ENCODE measurements around the gene TROAP. TPM values are rescaled to one million over a fixed set of nuclear protein-coding genes. Genes with fewer than 3 reads are reported as not detected.
A peak's percentile ranks its signal among the peaks of the same experiment; 100 is the strongest.
"Not testable (repeated sequence)": the region's sequence is repeated elsewhere in the genome, so short reads cannot be mapped to it uniquely, and the experiment has no call there.

Gene TROAP
- polyA plus RNA-seq, 1 experiment: 24.8 TPM

DNA sequence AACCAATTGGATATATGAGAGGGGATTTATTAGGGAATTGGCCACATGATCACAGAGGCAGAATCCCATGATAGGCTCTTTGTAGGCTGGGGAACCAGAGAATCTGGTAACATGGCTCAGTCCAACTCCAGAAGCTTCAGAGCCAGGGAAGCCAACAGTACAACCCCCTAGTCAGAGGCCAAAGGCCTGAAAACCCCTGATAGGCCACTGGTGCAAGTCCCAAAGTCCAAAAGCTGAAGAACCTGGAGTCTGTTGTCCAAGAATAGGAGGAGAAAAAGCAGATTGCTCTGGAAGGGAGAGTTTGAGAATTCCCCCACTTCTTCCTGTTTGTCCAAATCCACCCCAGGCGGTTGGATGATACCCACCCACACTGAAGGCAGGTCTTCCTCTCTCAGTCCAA, 8.2 kb upstream of the TROAP start:
- ChIA-PET CTCF (interaction anchor here (1.2 to 1.6 kb wide), 2 partner anchors 17 to 19 kb away, joined by 3 to 4 read pairs; no protein-coding TSS in a partner anchor), POLR2A (no interaction called here)
- H3K4me3 ChIP-seq (ENCODE audit: low read depth, low read length): no peak overlapping the region
- DNase-seq (ENCODE audit: low read depth): no peak
- TF ChIP-seq, protein P1, sequence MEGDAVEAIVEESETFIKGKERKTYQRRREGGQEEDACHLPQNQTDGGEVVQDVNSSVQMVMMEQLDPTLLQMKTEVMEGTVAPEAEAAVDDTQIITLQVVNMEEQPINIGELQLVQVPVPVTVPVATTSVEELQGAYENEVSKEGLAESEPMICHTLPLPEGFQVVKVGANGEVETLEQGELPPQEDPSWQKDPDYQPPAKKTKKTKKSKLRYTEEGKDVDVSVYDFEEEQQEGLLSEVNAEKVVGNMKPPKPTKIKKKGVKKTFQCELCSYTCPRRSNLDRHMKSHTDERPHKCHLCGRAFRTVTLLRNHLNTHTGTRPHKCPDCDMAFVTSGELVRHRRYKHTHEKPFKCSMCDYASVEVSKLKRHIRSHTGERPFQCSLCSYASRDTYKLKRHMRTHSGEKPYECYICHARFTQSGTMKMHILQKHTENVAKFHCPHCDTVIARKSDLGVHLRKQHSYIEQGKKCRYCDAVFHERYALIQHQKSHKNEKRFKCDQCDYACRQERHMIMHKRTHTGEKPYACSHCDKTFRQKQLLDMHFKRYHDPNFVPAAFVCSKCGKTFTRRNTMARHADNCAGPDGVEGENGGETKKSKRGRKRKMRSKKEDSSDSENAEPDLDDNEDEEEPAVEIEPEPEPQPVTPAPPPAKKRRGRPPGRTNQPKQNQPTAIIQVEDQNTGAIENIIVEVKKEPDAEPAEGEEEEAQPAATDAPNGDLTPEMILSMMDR (IDR thresholded peaks at IDR 0.05; ENCODE audit: insufficient read depth, low read depth, low read length): no peak
- H3K36me3 ChIP-seq (ENCODE audit: control insufficient read depth, insufficient read depth, low read length): no peaks in the 10 kb centered on the region
- no peaks in the 10 kb centered on the region; the same call in 1 of the 2 replicates for H3K27me3 ChIP-seq (ENCODE audit: control insufficient read depth, insufficient read depth, low read length)

DNA sequence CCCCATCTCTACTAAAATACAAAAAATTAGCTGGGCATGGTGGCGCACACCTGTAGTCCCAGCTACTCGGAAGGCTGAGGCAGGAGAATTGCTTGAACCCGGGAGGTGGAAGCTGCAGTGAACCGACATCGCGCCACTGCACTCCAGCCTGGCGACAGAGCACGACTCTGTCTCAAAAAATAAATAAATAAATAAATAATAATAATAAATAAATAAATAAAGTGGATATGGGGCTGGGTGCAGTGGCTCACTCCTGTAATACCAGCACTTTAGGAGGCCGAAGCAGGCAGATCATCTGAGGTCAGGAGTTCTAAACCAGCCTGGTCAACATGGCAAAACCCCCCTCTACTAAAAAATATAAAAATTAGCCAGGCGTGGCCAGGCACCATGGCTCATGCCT, 5.9 kb upstream of the TROAP start:
- POLR2A ChIA-PET; DNase-seq (ENCODE audit: low read depth); H3K36me3 ChIP-seq (ENCODE audit: control insufficient read depth, insufficient read depth, low read length); H3K4me3 ChIP-seq (ENCODE audit: low read depth, low read length); H3K27me3 ChIP-seq (ENCODE audit: control insufficient read depth, insufficient read depth, low read length): not testable (repeated sequence)
- CTCF ChIA-PET: interaction anchor here (0.6 kb wide), 1 partner anchor 15 kb away, joined by 3 read pairs; no protein-coding TSS in a partner anchor

DNA sequence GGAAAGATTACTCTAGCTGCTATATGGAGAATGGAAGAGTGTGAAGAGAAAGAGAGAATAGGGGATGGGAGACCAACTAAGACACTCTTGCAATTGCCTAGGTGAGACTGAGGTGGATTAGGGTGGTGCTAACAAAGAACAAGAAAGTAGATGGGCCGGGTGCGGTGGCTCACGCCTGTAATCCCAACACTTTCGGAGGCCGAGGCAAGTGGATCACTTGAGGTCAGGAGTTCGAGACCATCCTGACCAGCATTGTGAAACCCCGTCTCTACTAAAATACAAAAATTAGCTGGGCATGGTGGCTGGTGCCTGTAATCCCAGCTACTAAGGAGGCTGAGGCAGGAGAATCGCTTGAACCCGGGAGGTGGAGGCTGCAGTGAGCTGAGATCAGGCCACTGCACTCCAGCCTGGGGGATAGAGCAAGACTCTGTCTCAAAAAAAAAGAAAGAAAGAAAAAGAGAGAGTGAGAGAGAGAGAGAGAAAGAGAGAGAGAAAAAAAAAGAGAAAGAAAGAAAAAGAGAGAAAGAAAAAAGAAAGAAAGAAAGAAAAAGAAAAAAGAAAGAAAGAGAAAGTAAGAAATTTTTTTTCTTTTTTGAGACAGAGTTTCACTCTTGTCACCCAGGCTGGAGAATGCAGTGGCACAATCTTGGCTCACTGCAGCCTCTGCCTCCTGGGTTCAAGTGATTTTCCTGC, 2.5 kb upstream of the TROAP start:
- H3K27me3 ChIP-seq (ENCODE audit: control insufficient read depth, insufficient read depth, low read length); POLR2A ChIA-PET; H3K4me3 ChIP-seq (ENCODE audit: low read depth, low read length); DNase-seq (ENCODE audit: low read depth); H3K36me3 ChIP-seq (ENCODE audit: control insufficient read depth, insufficient read depth, low read length): not testable (repeated sequence)
- CTCF ChIA-PET: interaction anchor here (0.7 to 2.7 kb wide), 3 partner anchors 16 to 68 kb away, joined by 3 to 16 read pairs (median 3); partner anchors contain the start of gene C1QL4

DNA sequence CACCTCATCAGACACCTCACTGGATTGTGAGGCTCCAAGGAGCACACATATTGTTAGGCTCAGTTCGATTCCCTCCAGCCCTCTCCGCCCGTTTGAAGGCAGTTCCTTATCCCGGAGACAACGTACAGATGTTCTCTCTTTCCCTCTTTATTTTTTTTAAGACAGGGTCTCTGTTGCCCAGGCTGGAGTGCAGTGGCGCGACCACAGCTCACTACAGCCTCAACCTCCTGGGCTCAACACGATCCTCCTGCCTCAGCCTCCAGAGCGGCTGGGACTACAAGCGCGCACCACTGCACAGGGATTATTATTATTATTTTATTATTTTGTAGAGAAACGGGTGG, 718 bp upstream of the TROAP start:
- H3K4me3 ChIP-seq (ENCODE audit: low read depth, low read length): peak overlapping the region; percentile 57
- POLR2A ChIA-PET: interaction anchor here (0.6 kb wide), 2 partner anchors 47 to 234 kb away, joined by 3 read pairs; no protein-coding TSS in a partner anchor
- no peaks in the 10 kb centered on the region for H3K36me3 ChIP-seq (ENCODE audit: control insufficient read depth, insufficient read depth, low read length)
- CTCF ChIA-PET: interaction anchor here (1.0 to 2.7 kb wide), 8 partner anchors 9 to 234 kb away, joined by 4 to 23 read pairs (median 6); partner anchors contain the start of gene C1QL4
- TF ChIP-seq, protein P1 (IDR thresholded peaks at IDR 0.05; ENCODE audit: insufficient read depth, low read depth, low read length): no peak
- no peaks in the 10 kb centered on the region for H3K27me3 ChIP-seq (ENCODE audit: control insufficient read depth, insufficient read depth, low read length)
- DNase-seq (ENCODE audit: low read depth): no peak

DNA sequence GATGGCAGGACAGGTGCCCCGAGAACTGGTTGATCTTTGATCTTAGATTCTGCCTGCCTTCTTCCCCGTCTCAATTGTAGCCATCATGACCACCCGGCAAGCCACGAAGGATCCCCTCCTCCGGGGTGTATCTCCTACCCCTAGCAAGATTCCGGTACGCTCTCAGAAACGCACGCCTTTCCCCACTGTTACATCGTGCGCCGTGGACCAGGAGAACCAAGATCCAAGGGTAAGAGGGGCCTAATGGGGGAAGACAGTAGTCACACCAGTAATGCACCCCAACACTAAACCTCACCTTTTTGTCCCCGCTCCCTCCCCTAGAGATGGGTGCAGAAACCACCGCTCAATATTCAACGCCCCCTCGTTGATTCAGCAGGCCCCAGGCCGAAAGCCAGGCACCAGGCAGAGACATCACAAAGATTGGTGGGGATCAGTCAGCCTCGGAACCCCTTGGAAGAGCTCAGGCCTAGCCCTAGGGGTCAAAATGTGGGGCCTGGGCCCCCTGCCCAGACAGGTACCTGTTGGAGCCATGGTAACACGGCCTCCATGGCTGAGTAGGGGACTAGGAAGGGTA, 556 bp downstream of the TROAP start:
- CTCF ChIA-PET: interaction anchor here (1.6 to 2.7 kb wide), 5 partner anchors 8 to 235 kb away, joined by 4 to 23 read pairs (median 7); partner anchors contain the start of gene C1QL4
- POLR2A ChIA-PET: interaction anchor here (0.6 to 0.7 kb wide), 2 partner anchors 10 to 43 kb away, joined by 3 read pairs; partner anchors contain the start of gene SPATS2
- H3K4me3 ChIP-seq (ENCODE audit: low read depth, low read length): peak overlapping the region; percentile 56
- no peaks in the 10 kb centered on the region for H3K36me3 ChIP-seq (ENCODE audit: control insufficient read depth, insufficient read depth, low read length)
- no peaks in the 10 kb centered on the region for H3K27me3 ChIP-seq (ENCODE audit: control insufficient read depth, insufficient read depth, low read length)
- no peak for DNase-seq (ENCODE audit: low read depth)
- TF ChIP-seq, protein P1 (IDR thresholded peaks at IDR 0.05; ENCODE audit: insufficient read depth, low read depth, low read length): no peak

DNA sequence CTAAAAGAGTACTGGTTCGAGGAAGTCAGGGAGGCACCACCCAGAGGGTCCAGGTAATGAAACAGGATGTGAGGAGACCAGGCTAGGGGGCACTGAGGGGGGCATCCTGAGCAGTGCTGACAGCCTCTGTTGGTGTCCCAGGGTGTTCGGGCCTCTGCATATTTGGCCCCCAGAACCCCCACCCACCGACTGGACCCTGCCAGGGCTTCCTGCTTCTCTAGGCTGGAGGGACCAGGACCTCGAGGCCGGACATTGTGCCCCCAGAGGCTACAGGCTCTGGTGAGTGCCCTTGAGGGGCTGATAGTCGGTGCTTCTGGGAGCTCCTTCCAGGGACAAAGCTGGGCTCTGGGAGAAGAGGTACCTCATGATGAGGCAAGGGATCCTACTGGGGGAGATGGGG, 2.6 kb downstream of the TROAP start:
- TF ChIP-seq, protein P1 (IDR thresholded peaks at IDR 0.05; ENCODE audit: insufficient read depth, low read depth, low read length): no peak
- no peak for DNase-seq (ENCODE audit: low read depth)
- ChIA-PET CTCF (interaction anchor here (1.0 to 2.1 kb wide), 5 partner anchors 12 to 255 kb away, joined by 3 to 9 read pairs (median 3); partner anchors contain the start of gene C1QL4), POLR2A (no interaction called here)
- no peaks in the 10 kb centered on the region for H3K36me3 ChIP-seq (ENCODE audit: control insufficient read depth, insufficient read depth, low read length)
- H3K4me3 ChIP-seq (ENCODE audit: low read depth, low read length): no peak overlapping the region
- H3K27me3 ChIP-seq (ENCODE audit: control insufficient read depth, insufficient read depth, low read length): no peaks in the 10 kb centered on the region
